ENCODE measurements around the gene ZNHIT1.
A peak's percentile ranks its signal among the peaks of the same experiment; 100 is the strongest.

ZNHIT1 gene

GRCh38 chr7:101237206-101238067 lies 19.5 kb downstream of the ZNHIT1 start, which contains the start of gene CLDN15:
Gene CLDN15, minus strand, starts transcription at chr7:101237802. Its CDS starts 221 bp downstream, at chr7:101237581.
- no peak for TF ChIP-seq CTCF (IDR thresholded peaks at IDR 0.05; ENCODE audit: low read depth, low read length)
- peak; percentile 85 for DNase-seq
- peak within 1 kb of the TSS; percentile 12 for H3K4me3 ChIP-seq (ENCODE audit: low read depth, low read length)
- H3K36me3 ChIP-seq = peaks cover 29% of the 10 kb centered on the region
- H3K27ac ChIP-seq = peak within 1 kb of the TSS; percentile 84
- no peaks in the 10 kb centered on the region for H3K9me3 ChIP-seq (ENCODE audit: severe bottlenecking)
- no peaks in the 10 kb centered on the region for H3K27me3 ChIP-seq (ENCODE audit: insufficient read depth, low read depth, severe bottlenecking)

DNA sequence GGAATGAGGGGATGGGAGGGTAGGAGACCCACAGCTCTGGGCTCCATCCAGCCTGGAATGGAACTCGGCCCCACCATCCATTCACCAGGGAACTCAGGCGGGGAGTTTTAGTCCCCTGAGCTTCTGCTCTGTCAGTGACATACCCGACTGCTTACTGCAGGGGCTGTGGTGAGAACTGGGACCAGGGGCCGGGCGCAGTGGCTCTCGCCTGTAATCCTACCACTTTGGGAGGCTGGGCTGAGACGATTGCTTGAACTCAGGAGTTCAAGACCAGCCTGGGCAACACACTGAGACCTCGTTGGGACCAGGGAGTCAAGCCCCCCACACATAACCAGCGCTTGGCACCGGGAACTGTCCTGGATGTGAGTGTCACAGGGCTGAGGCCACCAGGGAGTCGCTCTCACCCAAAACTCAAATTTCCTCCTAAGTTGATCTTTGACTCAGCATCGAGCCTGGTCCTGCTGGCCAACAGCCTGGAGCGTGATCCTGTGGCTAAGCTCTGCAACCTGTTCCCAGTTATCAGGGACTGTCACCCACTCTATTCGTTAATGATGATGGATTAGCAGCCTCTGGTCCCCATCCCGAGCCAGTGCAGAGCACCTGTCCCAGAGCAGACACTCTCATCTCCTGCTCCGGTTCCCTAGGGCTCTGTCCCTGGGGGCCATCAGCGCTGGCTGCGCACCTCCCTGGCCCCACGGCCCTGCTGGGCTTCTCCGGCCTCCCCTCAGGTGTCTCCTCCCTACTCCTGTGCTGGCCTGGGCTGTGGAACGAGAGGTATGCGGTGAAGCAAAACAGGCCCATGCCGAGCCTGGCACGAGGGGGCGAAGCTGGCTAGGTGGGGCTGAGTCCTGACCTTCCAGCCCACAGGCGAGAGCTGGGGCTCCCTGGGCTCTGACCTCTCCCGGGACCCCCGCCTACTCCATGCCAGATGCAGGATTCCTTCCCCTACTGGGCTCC lies 20.5 kb downstream of the ZNHIT1 start:
- peak; percentile 87 for DNase-seq
- H3K9me3 ChIP-seq (ENCODE audit: severe bottlenecking) = no peaks in the 10 kb centered on the region
- peak overlapping the region; percentile 12 for H3K4me3 ChIP-seq (ENCODE audit: low read depth, low read length)
- no peak for TF ChIP-seq CTCF (IDR thresholded peaks at IDR 0.05; ENCODE audit: low read depth, low read length)
- H3K36me3 ChIP-seq = peaks cover 36% of the 10 kb centered on the region
- H3K27ac ChIP-seq = peak overlapping the region; percentile 84
- no peaks in the 10 kb centered on the region for H3K27me3 ChIP-seq (ENCODE audit: insufficient read depth, low read depth, severe bottlenecking)

DNA sequence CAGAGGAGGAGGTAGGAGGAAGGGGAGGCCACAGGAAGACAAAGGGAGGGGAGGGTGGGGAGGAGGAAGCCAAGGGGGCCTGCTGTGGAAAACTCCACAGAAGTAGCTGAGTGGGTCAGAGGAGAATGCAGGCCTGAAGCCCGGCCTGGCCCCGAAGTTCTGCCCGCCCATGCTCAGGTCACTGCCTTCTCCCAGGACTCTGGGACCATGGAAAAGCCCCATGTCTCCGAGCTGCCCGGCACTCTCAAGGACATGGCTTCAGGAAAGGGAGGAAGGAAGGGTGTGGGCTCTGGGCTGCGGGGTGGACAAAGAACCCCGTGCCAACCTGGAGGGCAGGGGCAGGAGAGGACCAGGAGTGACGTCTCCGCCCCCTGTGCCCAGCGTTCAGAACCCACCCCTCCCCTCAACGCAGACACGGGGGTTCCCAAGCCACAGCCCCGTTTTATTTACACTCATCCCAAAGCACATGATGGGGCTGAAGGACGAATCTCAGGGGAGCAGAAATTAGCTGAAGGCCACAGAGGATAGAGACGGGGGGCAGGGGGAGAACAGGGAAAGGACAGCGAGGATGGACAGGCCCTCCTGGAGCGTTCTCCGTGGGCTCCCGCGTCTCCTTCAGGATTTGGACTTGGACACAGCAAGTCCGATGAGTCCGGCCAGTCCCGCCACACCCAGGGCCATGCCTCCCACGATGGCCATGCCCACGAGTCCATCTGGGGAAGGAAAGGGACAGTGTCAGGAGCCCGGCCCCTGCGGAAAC lies 21.4 kb downstream of the ZNHIT1 start:
- peak overlapping the region; percentile 84 for H3K27ac ChIP-seq
- H3K36me3 ChIP-seq = peaks cover 38% of the 10 kb centered on the region

GRCh38 chr7:101239951-101240220 lies 21.9 kb downstream of the ZNHIT1 start:
- Histone ChIP-seq H3K27me3 (ENCODE audit: insufficient read depth, low read depth, severe bottlenecking) (no peaks in the 10 kb centered on the region), H3K36me3 (peaks cover 38% of the 10 kb centered on the region), H3K9me3 (ENCODE audit: severe bottlenecking) (no peaks in the 10 kb centered on the region), H3K27ac (peak overlapping the region; percentile 84), H3K4me3 (ENCODE audit: low read depth, low read length) (no peak overlapping the region)
- DNase-seq = no peak
- no peak for TF ChIP-seq CTCF (IDR thresholded peaks at IDR 0.05; ENCODE audit: low read depth, low read length)

More for the DNA sequence above, 21.4 kb downstream of the ZNHIT1 start:
- TF ChIP-seq CTCF (IDR thresholded peaks at IDR 0.05; ENCODE audit: low read depth, low read length) = no peak
- Histone ChIP-seq H3K9me3 (ENCODE audit: severe bottlenecking) (no peaks in the 10 kb centered on the region), H3K27me3 (ENCODE audit: insufficient read depth, low read depth, severe bottlenecking) (no peaks in the 10 kb centered on the region), H3K4me3 (ENCODE audit: low read depth, low read length) (no peak overlapping the region)
- no peak for DNase-seq

DNA sequence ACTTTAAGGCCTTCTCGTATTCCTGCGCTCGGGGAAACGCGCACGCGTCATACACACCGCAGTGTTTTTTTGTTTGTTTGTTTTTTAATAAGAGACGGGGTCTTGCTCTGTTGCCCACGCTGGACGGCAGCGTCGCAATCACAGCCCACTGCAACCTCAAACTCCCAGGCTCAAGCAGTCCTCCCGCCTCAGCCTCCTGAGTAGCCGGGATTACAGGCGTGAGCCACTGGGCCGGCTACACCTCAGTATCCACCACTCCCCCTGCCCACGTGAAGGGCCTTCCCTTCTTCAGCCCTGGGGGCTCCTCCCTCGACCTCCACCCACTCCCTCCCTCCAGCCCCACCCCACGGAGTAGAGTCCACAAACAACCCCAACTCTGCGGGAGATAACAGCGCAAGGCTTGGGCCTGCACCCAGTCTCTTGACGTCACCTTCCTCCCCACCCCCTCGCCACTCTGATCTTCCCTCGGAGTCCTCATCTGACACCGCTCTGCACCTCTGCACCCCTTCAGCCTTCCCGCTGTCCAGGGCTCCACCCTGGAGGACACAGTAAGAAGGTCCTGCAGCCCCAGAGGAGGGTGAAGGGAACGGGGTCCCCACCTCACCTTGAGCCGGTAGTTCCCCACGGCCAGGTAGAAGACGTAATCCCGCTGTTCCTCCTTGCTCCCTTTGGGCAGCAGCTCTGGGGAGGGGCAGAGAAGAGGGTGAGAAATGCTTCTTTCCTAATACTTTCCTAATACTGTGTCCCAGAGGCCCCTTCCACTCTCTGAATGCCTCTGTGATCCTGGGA lies 22.5 kb downstream of the ZNHIT1 start:
- no peak for TF ChIP-seq CTCF (IDR thresholded peaks at IDR 0.05; ENCODE audit: low read depth, low read length)
- no peaks in the 10 kb centered on the region for H3K27me3 ChIP-seq (ENCODE audit: insufficient read depth, low read depth, severe bottlenecking)
- H3K36me3 ChIP-seq = peaks cover 35% of the 10 kb centered on the region
- no peaks in the 10 kb centered on the region for H3K9me3 ChIP-seq (ENCODE audit: severe bottlenecking)
- DNase-seq = peak; percentile 66
- no peak overlapping the region for H3K4me3 ChIP-seq (ENCODE audit: low read depth, low read length)
- H3K27ac ChIP-seq = peak overlapping the region; percentile 84

All from WERI-Rb-1 (cell line).